Endodermal cell (in vitro differentiated cells): ENCODE results near the gene MUC12. TPM values are rescaled to one million over a fixed set of nuclear protein-coding genes. Genes with fewer than 3 reads are reported as not detected.
"Not testable (repeated sequence)": the region's sequence is repeated elsewhere in the genome, so short reads cannot be mapped to it uniquely, and the experiment has no call there.

Experiments used
- DNase-seq: peaks from one replicate; pipeline ENCODE4 v3.0.0-alpha.2; 2017
- H3K27ac ChIP-seq: 2 replicates; pipeline ENCODE4 v1.5.1; 2013; ENCODE audit warnings: mild to moderate bottlenecking, low read depth, low read length, moderate library complexity
- H3K27me3 ChIP-seq: 2 replicates; pipeline ENCODE4 v1.6.1; 2013; ENCODE audit warnings: mild to moderate bottlenecking, low read length, moderate library complexity; ENCODE audit not compliant: insufficient read depth, control insufficient read depth, poor library complexity, severe bottlenecking
- H3K36me3 ChIP-seq: 2 replicates; pipeline ENCODE4 v1.7.0; 2013; ENCODE audit warnings: mild to moderate bottlenecking, low read length, moderate library complexity; ENCODE audit not compliant: control insufficient read depth, insufficient read depth
- H3K4me1 ChIP-seq: one replicate; pipeline ENCODE4 v1.7.0; 2013; ENCODE audit warnings: low read length; ENCODE audit not compliant: control insufficient read depth, insufficient read depth
- H3K4me3 ChIP-seq: 2 replicates; pipeline ENCODE4 v1.5.1; 2013; ENCODE audit warnings: mild to moderate bottlenecking, low read length, moderate library complexity
- H3K9ac ChIP-seq: 2 replicates; pipeline ENCODE4 v1.6.1; 2013; ENCODE audit warnings: mild to moderate bottlenecking, low read length, moderate library complexity; ENCODE audit not compliant: poor library complexity, severe bottlenecking; ENCODE audit errors: extremely low read depth
- H3K9me3 ChIP-seq: 2 replicates; pipeline ENCODE4 v1.6.1; 2013; ENCODE audit warnings: mild to moderate bottlenecking, low read length, moderate library complexity; ENCODE audit not compliant: control insufficient read depth
- H3K27ac Mint-ChIP-seq: 2 replicates; pipeline ENCODE4 v1.8.0; 2020; ENCODE audit warnings: mixed read lengths
- H3K27me3 Mint-ChIP-seq: 2 replicates; pipeline ENCODE4 v1.8.0; 2021; ENCODE audit warnings: mild to moderate bottlenecking, mixed read lengths; ENCODE audit not compliant: insufficient read depth
- H3K36me3 Mint-ChIP-seq: 2 replicates; pipeline ENCODE4 v1.8.0; 2020; ENCODE audit warnings: low read depth, mixed read lengths
- H3K4me1 Mint-ChIP-seq: 2 replicates; pipeline ENCODE4 v1.8.0; 2020; ENCODE audit warnings: mixed read lengths
- H3K4me3 Mint-ChIP-seq: 2 replicates; pipeline ENCODE4 v1.8.0; 2020; ENCODE audit warnings: mild to moderate bottlenecking, moderate library complexity, mixed read lengths
- H3K9me3 Mint-ChIP-seq: 2 replicates; pipeline ENCODE4 v1.8.0; 2020; ENCODE audit warnings: mild to moderate bottlenecking, mixed read lengths
- CTCF ChIP-seq: fragments of 200-600 bp; sonication (generic); conservative IDR thresholded peaks from 2 replicates; pipeline ENCODE4 v1.5.0; 2021; ENCODE audit warnings: antibody characterized with exemption, mild to moderate bottlenecking
- WGBS, 2 experiments: methylation state at CpG; one replicate each; pipeline versions ENCODE4 v1.1.5 to v1.1.7; 2013; ENCODE audit warnings: missing lambda C conversion rate in 2 of 2, mixed read lengths in 1 of 2; ENCODE audit not compliant: insufficient coverage in 1 of 2, insufficient read length in 1 of 2; 5-methylcytosine and 5-hydroxymethylcytosine counted together
- total RNA-seq, 2 donors: library from RNA; stranded (reverse); fragmentation: NEBNext Ultra II Directional in 1 of 2; extraction: Animal tissue kit (Norgen Biotek cat#: 25700) in 1 of 2; gene quantifications; 2 replicates in 1 of 2; 3 replicates in 1 of 2; pipeline ENCODE4 v1.2.1, GENCODE V29; 2021

Gene MUC12
- total RNA-seq, 2 donors from 2014 or later: 2.9 to 3.3 TPM

GRCh38 chr7:100991631-100992030 lies 22.3 kb downstream of the MUC12 start:
- peaks cover 2% of the 10 kb centered on the region for H3K27me3 Mint-ChIP-seq
- no peaks in the 10 kb centered on the region for H3K4me1 Mint-ChIP-seq
- H3K9me3 Mint-ChIP-seq: peaks cover 4% of the 10 kb centered on the region
- no peak for TF ChIP-seq CTCF
- Histone ChIP-seq H3K9me3 (no peaks in the 10 kb centered on the region), H3K36me3 (no peaks in the 10 kb centered on the region), H3K27ac (no peak overlapping the region), H3K9ac (no peak overlapping the region), H3K4me1 (no peaks in the 10 kb centered on the region), H3K27me3 (no peaks in the 10 kb centered on the region), H3K4me3 (no peak overlapping the region)
- H3K27ac Mint-ChIP-seq: no peak overlapping the region
- no peak for DNase-seq
- H3K4me3 Mint-ChIP-seq: no peak overlapping the region
- H3K36me3 Mint-ChIP-seq: no peaks in the 10 kb centered on the region
- 83 to 89% methylated on average over 1 to 9 of the region's 9 CpGs for WGBS, 2 experiments

GRCh38 chr7:100992280-100992679 lies 22.9 kb downstream of the MUC12 start:
- not testable (repeated sequence) for H3K4me1 Mint-ChIP-seq, H3K27me3 ChIP-seq, H3K9ac ChIP-seq, H3K27ac Mint-ChIP-seq, H3K4me1 ChIP-seq, H3K9me3 ChIP-seq, DNase-seq, H3K9me3 Mint-ChIP-seq, H3K36me3 ChIP-seq, H3K27ac ChIP-seq, H3K27me3 Mint-ChIP-seq, H3K36me3 Mint-ChIP-seq, H3K4me3 Mint-ChIP-seq, H3K4me3 ChIP-seq
- 88 to 96% methylated on average over 5 to 9 of the region's 12 CpGs for WGBS, 2 experiments

GRCh38 chr7:100994671-100995070 lies 25.3 kb downstream of the MUC12 start:
- WGBS, 2 experiments: no CpG with 5 or more reads among the region's 9 CpGs
- H3K36me3 Mint-ChIP-seq, H3K4me3 Mint-ChIP-seq, H3K27ac ChIP-seq, H3K9ac ChIP-seq, H3K9me3 ChIP-seq, H3K4me1 ChIP-seq, H3K36me3 ChIP-seq, H3K27me3 ChIP-seq, H3K27ac Mint-ChIP-seq, H3K4me3 ChIP-seq, H3K27me3 Mint-ChIP-seq, H3K4me1 Mint-ChIP-seq, H3K9me3 Mint-ChIP-seq, DNase-seq: not testable (repeated sequence)

- H3K27me3 Mint-ChIP-seq, H3K4me1 ChIP-seq, H3K9ac ChIP-seq, H3K36me3 Mint-ChIP-seq, H3K4me3 ChIP-seq, H3K4me3 Mint-ChIP-seq, DNase-seq, H3K9me3 ChIP-seq, H3K4me1 Mint-ChIP-seq, H3K36me3 ChIP-seq, H3K27ac ChIP-seq, H3K27ac Mint-ChIP-seq, H3K27me3 ChIP-seq: not testable (repeated sequence)
- H3K9me3 Mint-ChIP-seq: peaks cover 12% of the 10 kb centered on the region
- WGBS, 2 experiments: 95% methylated on average over 4 of the region's 10 CpGs; no CpG with 5 or more reads in 1 of the 2 experiments
Measured at GRCh38 chr7:100998530-100998929, 29.2 kb downstream of the MUC12 start.

- H3K4me1 Mint-ChIP-seq, H3K9ac ChIP-seq, H3K4me1 ChIP-seq, H3K27ac ChIP-seq, H3K4me3 ChIP-seq, H3K36me3 Mint-ChIP-seq, H3K27me3 Mint-ChIP-seq, H3K4me3 Mint-ChIP-seq, H3K36me3 ChIP-seq, H3K27ac Mint-ChIP-seq, H3K9me3 ChIP-seq, H3K27me3 ChIP-seq, DNase-seq: not testable (repeated sequence)
- no CpG with 5 or more reads among the region's 9 CpGs for WGBS, 2 experiments
- peaks cover 12% of the 10 kb centered on the region for H3K9me3 Mint-ChIP-seq
Measured at GRCh38 chr7:100999334-100999733, 30.0 kb downstream of the MUC12 start.

- not testable (repeated sequence) for H3K36me3 ChIP-seq, H3K4me1 Mint-ChIP-seq, H3K27me3 Mint-ChIP-seq, H3K4me3 ChIP-seq, DNase-seq, H3K27me3 ChIP-seq, H3K27ac Mint-ChIP-seq, H3K36me3 Mint-ChIP-seq, H3K9me3 ChIP-seq, H3K4me3 Mint-ChIP-seq, H3K4me1 ChIP-seq, H3K9ac ChIP-seq, H3K27ac ChIP-seq
- peaks cover 12% of the 10 kb centered on the region for H3K9me3 Mint-ChIP-seq
- 89% methylated on average over 6 of the region's 10 CpGs; no CpG with 5 or more reads in 1 of the 2 experiments for WGBS, 2 experiments
Measured at GRCh38 chr7:101000025-101000424, 30.7 kb downstream of the MUC12 start.

- not testable (repeated sequence) for H3K27ac ChIP-seq, H3K27me3 Mint-ChIP-seq, H3K4me1 Mint-ChIP-seq, H3K36me3 ChIP-seq, DNase-seq, H3K27me3 ChIP-seq, H3K9me3 ChIP-seq, H3K36me3 Mint-ChIP-seq, H3K4me1 ChIP-seq, H3K4me3 ChIP-seq, H3K4me3 Mint-ChIP-seq, H3K27ac Mint-ChIP-seq, H3K9ac ChIP-seq, H3K9me3 Mint-ChIP-seq
- no CpG with 5 or more reads among the region's 8 CpGs for WGBS, 2 experiments
Measured at GRCh38 chr7:101002333-101002732, 33.0 kb downstream of the MUC12 start.
